Karpas-422 (cell line): ENCODE results near the gene IER3IP1. TPM values are rescaled to one million over a fixed set of nuclear protein-coding genes. Genes with fewer than 3 reads are reported as not detected.
"Not testable (repeated sequence)": the region's sequence is repeated elsewhere in the genome, so short reads cannot be mapped to it uniquely, and the experiment has no call there.

Source experiments
- DNase-seq: peaks from one replicate; pipeline ENCODE4 v3.0.0-alpha.2; 2015
- H2AFZ ChIP-seq: fragments of 200-600 bp; sonication (generic); 2 replicates; pipeline ENCODE4 v1.6.1; 2014; ENCODE audit warnings: antibody characterized with exemption, low read length, mixed read lengths
- H3K27ac ChIP-seq: fragments of 200-600 bp; sonication (generic); 2 replicates; pipeline ENCODE4 v1.5.1; 2014; ENCODE audit warnings: mild to moderate bottlenecking, low read length, moderate library complexity
- H3K27me3 ChIP-seq: fragments of 200-600 bp; sonication (generic); 2 replicates; pipeline ENCODE4 v1.6.1; 2014; ENCODE audit warnings: low read length, mixed read lengths
- H3K36me3 ChIP-seq: fragments of 200-600 bp; sonication (generic); 2 replicates; pipeline ENCODE4 v1.6.1; 2014; ENCODE audit warnings: low read length, mixed read lengths; ENCODE audit not compliant: insufficient read depth
- H3K4me1 ChIP-seq: fragments of 200-600 bp; sonication (generic); 2 replicates; pipeline ENCODE4 v1.6.1; 2014; ENCODE audit warnings: mild to moderate bottlenecking, low read length, mixed read lengths
- H3K4me2 ChIP-seq: fragments of 200-600 bp; sonication (generic); 2 replicates; pipeline ENCODE4 v1.6.1; 2014; ENCODE audit warnings: low read length, low read depth, mild to moderate bottlenecking; ENCODE audit not compliant: poor library complexity, severe bottlenecking
- H3K4me3 ChIP-seq: fragments of 200-600 bp; sonication (generic); 2 replicates; pipeline ENCODE4 v1.5.1; 2014; ENCODE audit warnings: mild to moderate bottlenecking, antibody characterized with exemption, low read length, mixed read lengths
- H3K79me2 ChIP-seq: fragments of 200-600 bp; sonication (generic); 2 replicates; pipeline ENCODE4 v1.6.1; 2014; ENCODE audit warnings: mild to moderate bottlenecking, low read length, mixed read lengths
- H3K9ac ChIP-seq: fragments of 200-600 bp; sonication (generic); 2 replicates; pipeline ENCODE4 v1.6.0; 2014; ENCODE audit warnings: low read length
- H3K9me2 ChIP-seq: fragments of 200-600 bp; sonication (generic), shearing (Covaris generic); replicated peaks from 2 replicates; pipeline ENCODE4 v1.6.0; 2014; ENCODE audit warnings: mild to moderate bottlenecking, low read length, moderate library complexity; ENCODE audit not compliant: insufficient read depth
- H3K9me3 ChIP-seq: fragments of 300-700, 200-600 bp; sonication (generic); 2 replicates; pipeline ENCODE4 v1.6.1; 2014; ENCODE audit warnings: low read length, mixed read lengths
- H4K20me1 ChIP-seq: fragments of 200-600 bp; sonication (generic); 2 replicates; pipeline ENCODE4 v1.6.1; 2014; ENCODE audit warnings: mild to moderate bottlenecking, antibody characterized with exemption, low read length, low read depth; ENCODE audit not compliant: insufficient read depth
- total RNA-seq: library from RNA; depleted of rRNA; stranded (reverse); fragments of >200 nt; shearing (Covaris generic); gene quantifications from 2 replicates; pipeline ENCODE4 v1.2.3, GENCODE V29; 2014; ENCODE audit warnings: low replicate concordance; rRNA removed

IER3IP1 gene, protein sequence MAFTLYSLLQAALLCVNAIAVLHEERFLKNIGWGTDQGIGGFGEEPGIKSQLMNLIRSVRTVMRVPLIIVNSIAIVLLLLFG
- 32.2 and 32.9 TPM in 2 replicates for total RNA-seq

DNA sequence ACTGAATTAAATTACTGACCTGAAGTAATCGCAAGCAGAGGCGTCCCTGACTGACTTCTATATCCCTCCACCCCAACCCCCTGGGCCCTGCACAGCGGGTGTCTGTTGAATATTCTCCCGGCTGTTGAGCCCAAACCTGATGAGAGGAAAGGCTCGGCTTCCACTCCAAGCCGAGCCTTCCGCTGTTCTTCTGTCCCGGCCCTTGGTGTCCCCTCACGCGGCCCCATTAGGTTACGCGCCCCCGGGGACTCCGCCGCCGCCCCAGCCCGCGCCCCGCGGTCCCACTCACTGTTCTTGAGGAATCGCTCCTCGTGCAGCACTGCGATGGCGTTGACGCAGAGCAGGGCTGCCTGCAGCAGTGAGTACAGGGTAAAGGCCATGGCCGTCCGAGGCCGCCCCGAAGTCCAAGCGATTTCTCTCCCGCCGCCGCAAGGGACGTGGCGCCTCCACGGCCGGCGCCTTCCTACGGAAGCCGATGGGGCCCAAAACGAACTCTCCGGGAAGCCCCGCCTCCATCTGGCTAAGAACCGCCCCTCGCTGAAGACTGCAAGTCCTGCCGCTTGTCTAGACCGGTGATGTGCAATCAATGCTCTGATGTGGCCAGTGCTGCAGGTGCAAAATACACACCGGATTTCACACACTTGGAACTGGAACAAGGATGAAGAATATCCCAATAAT lies at the start of gene IER3IP1:
IER3IP1 (minus strand) TSS at position 467 of the 678 bp plus-strand sequence; CDS start at position 380, 87 bp downstream.
- Histone ChIP-seq H3K27me3 (no peaks in the 10 kb centered on the region), H2AFZ (peak within 1 kb of the TSS; percentile 99), H3K9me3 (no peaks in the 10 kb centered on the region), H3K4me3 (peak within 1 kb of the TSS; percentile 98), H3K9ac (peak within 1 kb of the TSS; percentile 95), H3K4me1 (peaks cover 46% of the 10 kb centered on the region), H3K27ac (peak within 1 kb of the TSS; percentile 70), H3K79me2 (peaks cover 51% of the 10 kb centered on the region), H3K4me2 (peak within 1 kb of the TSS; percentile 94), H3K36me3 (peaks cover 7% of the 10 kb centered on the region), H4K20me1 (peaks cover 5% of the 10 kb centered on the region; the same call in 1 of the 2 replicates), H3K9me2 (no peaks in the 10 kb centered on the region)
- DNase-seq = peak; percentile 95

DNA sequence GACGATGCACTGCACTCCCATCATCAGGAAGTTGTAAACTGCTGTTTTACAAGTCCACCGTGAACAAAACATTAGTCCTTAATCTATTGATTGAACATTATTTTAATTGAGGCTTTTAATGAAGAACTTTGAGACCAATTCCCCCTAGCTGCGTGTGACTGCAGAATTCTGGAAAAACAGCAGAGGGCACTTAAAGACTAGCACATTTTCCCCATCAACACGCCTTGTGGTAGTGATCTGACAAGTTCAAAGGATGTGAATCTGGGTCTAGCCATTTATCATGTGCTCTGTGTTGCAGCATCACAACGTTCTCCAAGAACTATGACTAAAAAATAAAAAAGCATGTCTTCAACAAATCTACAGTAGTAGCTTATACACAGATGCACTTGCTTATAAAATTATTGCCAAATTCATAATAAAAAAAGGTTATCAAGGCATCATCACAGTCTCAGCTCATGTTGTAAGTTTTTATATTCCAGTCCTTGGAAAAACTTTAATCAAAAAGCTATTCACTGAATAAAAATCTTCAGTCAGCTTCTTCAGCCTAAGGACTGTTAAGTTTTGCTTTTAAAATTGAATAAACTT lies 39.5 kb upstream of the IER3IP1 start:
- Histone ChIP-seq H2AFZ (no peak overlapping the region), H3K9me2 (no peaks in the 10 kb centered on the region), H3K9me3 (no peaks in the 10 kb centered on the region), H3K4me2 (no peak overlapping the region), H4K20me1 (0 out of 2 replicates have a peak, but pooled peaks cover 4% of the 10 kb centered on the region), H3K4me1 (peaks cover 1% of the 10 kb centered on the region; the same call in 1 of the 2 replicates), H3K4me3 (no peak overlapping the region), H3K27ac (no peak overlapping the region), H3K36me3 (no peaks in the 10 kb centered on the region), H3K79me2 (no peaks in the 10 kb centered on the region), H3K27me3 (peaks cover 3% of the 10 kb centered on the region; the same call in 1 of the 2 replicates), H3K9ac (no peak overlapping the region)
- DNase-seq = peak; percentile 83

DNA sequence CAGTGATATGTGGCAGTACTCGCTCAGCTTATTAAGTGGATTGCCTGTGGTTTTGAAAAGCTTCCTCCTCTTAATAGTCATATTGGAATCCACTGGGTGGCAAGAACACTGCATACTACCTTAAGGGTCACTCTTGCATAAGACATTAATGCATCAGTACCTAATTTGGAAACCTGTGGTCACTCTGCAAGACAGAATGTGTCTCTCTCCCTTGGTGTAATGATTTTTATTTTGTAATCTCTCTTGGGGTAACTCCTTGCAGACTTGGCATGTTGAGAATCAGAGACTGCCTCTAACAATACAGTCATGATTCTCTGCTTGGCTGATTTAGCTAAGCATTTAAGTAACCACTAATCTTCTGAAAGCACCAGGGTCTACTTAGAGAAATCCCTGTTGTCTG lies 33.0 kb upstream of the IER3IP1 start:
- no peaks in the 10 kb centered on the region for H3K9me2 ChIP-seq
- no peaks in the 10 kb centered on the region for H3K9me3 ChIP-seq
- H3K79me2 ChIP-seq = no peaks in the 10 kb centered on the region
- H2AFZ ChIP-seq = no peak overlapping the region
- H4K20me1 ChIP-seq = peaks cover 12% of the 10 kb centered on the region; the same call in 1 of the 2 replicates
- peak; percentile 91 for DNase-seq
- H3K4me3 ChIP-seq = no peak overlapping the region
- peaks cover 5% of the 10 kb centered on the region; the same call in 1 of the 2 replicates for H3K27me3 ChIP-seq
- peaks cover 39% of the 10 kb centered on the region for H3K4me1 ChIP-seq
- H3K4me2 ChIP-seq = peak overlapping the region; percentile 56
- no peak overlapping the region for H3K9ac ChIP-seq
- H3K27ac ChIP-seq = no peak overlapping the region
- H3K36me3 ChIP-seq = no peaks in the 10 kb centered on the region

DNA sequence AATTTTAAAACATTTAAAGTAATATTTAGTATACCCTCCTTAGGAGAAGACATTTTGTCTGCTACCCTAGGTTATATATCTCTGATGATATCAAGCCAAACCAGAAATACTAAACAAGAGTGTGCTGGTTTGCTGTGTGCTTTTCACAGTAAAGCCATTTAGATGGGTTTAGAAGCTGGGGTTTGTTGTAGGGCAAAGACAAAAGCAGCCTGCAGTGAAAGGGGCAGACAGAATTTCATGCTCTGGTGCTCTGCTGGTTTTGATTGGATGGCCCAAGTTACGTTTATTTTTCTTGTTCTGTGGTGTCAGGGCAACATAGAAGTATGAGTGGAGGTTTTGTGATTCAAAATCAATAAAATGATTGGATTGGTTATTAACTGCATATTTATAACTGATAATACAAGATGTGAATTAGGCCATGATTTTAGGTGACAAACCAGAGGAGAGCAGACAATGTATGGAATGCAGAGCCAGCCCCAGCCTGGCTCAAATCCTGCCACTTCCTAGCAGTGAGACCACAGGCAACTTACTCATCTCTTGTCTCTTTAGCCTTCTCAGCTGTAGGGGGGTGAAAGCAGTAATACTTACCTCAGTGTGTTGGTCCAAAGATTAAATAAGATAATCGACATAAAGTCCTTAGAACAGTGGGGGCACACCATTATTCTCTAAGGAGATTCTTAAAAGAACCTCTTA lies 30.9 kb upstream of the IER3IP1 start:
- H3K4me2 ChIP-seq = no peak overlapping the region
- peaks cover 39% of the 10 kb centered on the region for H3K4me1 ChIP-seq
- H3K27me3 ChIP-seq = 0 out of 2 replicates have a peak, but pooled peaks cover 3% of the 10 kb centered on the region
- no peak overlapping the region for H2AFZ ChIP-seq
- no peaks in the 10 kb centered on the region for H3K36me3 ChIP-seq
- H3K9me2 ChIP-seq = no peaks in the 10 kb centered on the region
- no peak for DNase-seq
- no peak overlapping the region for H3K27ac ChIP-seq
- no peaks in the 10 kb centered on the region for H3K79me2 ChIP-seq
- no peak overlapping the region for H3K4me3 ChIP-seq
- H3K9me3 ChIP-seq = no peaks in the 10 kb centered on the region
- H4K20me1 ChIP-seq = peaks cover 12% of the 10 kb centered on the region; the same call in 1 of the 2 replicates
- H3K9ac ChIP-seq = no peak overlapping the region

DNA sequence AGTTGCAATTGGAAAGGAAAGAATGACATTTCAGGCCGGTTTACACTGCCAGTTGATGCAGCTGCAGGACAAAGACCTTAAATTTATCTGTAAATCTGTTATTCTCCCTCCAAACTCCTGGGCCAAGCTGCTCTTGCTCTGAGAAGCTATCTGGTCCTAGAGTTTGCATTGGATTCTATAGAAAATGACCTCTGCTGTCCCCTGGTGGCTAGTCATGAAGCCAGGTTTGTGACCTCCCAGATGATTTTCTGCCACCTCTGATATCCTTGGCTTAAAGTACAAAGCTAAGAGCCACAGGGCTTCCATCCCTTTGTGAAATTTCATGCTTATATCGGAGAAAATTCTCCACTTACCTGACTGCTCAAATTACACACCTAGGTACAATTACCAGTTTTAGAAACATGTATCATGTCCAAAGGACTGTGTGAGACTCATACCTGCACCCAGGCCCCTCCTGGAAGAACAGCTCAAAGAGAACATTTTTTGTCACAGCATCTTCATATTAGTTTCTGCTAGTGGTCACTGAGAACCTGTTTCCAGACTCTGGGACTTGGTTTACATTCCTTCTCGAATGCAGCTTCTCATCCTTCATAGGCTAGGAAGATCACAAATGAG lies 28.9 kb upstream of the IER3IP1 start:
- Histone ChIP-seq H3K4me1 (peaks cover 32% of the 10 kb centered on the region), H3K36me3 (no peaks in the 10 kb centered on the region)
- peak; percentile 85 for DNase-seq

DNA sequence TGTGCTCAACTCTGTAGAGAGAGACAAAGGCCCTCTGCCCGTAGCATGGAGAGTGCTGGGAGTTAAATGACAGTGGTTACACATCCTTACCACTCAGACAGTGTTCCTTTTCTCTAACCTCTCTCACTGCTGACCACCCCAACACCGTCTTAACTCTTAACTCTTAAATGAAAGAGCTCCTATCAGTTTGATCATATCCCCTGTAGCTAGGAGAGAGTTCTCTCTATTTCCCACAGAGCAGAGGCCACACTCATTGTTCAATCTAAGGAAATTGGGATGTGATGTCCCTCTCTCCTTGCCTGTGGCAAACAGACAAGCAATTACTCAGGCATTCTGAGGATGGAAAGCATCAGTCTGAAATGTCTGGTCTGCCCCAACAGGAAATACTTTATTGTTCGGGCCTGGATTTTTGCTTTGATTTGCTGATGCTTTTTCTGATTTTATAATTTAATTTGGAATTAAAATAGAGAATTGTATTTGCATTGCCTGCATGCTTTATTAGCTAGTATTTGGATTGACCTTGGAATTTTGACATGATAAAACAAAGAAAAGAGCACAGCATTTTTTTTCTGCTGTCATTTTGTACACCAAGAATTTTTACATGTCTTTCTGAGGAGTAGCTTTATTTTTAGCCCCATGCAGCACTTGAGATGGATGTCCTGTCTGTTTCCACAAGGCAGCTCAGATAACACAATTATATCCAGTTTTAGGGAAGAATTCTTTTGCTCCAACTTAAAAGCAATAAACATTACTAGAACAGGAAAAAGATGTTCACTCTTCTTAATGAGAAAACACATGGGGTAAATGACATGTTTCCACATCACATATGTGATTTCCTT lies 27.7 kb upstream of the IER3IP1 start:
- 0 out of 2 replicates have a peak, but pooled peaks cover 3% of the 10 kb centered on the region for H3K27me3 ChIP-seq
- peaks cover 20% of the 10 kb centered on the region for H3K4me1 ChIP-seq
- no peaks in the 10 kb centered on the region for H3K36me3 ChIP-seq
- no peak overlapping the region for H2AFZ ChIP-seq
- H3K4me2 ChIP-seq = no peak overlapping the region
- H3K9me2 ChIP-seq = no peaks in the 10 kb centered on the region
- H4K20me1 ChIP-seq = peaks cover 6% of the 10 kb centered on the region; the same call in 1 of the 2 replicates
- H3K79me2 ChIP-seq = no peaks in the 10 kb centered on the region
- no peak overlapping the region for H3K4me3 ChIP-seq
- H3K27ac ChIP-seq = no peak overlapping the region
- H3K9ac ChIP-seq = no peak overlapping the region
- no peak for DNase-seq
- H3K9me3 ChIP-seq = no peaks in the 10 kb centered on the region

More for the DNA sequence above, 28.9 kb upstream of the IER3IP1 start:
- H2AFZ ChIP-seq = no peak overlapping the region
- no peak overlapping the region for H3K27ac ChIP-seq
- H3K9me2 ChIP-seq = no peaks in the 10 kb centered on the region
- H4K20me1 ChIP-seq = peaks cover 8% of the 10 kb centered on the region; the same call in 1 of the 2 replicates
- H3K79me2 ChIP-seq = no peaks in the 10 kb centered on the region
- H3K27me3 ChIP-seq = 0 out of 2 replicates have a peak, but pooled peaks cover 3% of the 10 kb centered on the region
- no peaks in the 10 kb centered on the region for H3K9me3 ChIP-seq
- H3K4me2 ChIP-seq = no peak overlapping the region
- no peak overlapping the region for H3K4me3 ChIP-seq
- no peak overlapping the region for H3K9ac ChIP-seq

DNA sequence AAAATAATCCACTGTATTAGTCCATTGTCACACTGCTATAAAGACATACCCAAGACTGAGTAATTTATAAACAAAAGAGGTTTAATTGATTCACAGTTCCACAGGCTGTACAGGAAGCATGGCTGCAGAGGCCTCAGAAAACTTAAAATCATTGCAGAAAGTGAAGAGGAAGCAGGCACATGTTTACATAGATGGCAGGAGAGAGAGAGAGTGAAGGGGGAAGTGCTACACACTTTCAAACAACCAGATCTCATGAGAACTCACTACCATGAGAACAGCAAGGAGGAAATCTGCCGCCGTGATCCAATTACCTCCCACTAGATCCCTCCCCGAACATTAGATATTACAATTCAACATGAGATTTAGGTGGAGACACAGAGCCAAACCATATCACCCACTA lies 19.8 kb upstream of the IER3IP1 start:
- DNase-seq, H4K20me1 ChIP-seq, H3K27ac ChIP-seq, H3K36me3 ChIP-seq, H3K9me2 ChIP-seq, H3K4me3 ChIP-seq, H3K27me3 ChIP-seq, H3K9me3 ChIP-seq, H3K9ac ChIP-seq, H2AFZ ChIP-seq, H3K79me2 ChIP-seq: not testable (repeated sequence)
- Histone ChIP-seq H3K4me2 (peak overlapping the region; percentile 26), H3K4me1 (peaks cover 15% of the 10 kb centered on the region)
